Heart left ventricle (tissue), 16 donors: Measurements from ENCODE around the gene SLC2A4. TPM values are rescaled to one million over a fixed set of nuclear protein-coding genes. Genes with fewer than 3 reads are reported as not detected.
"Not testable (repeated sequence)": the region's sequence is repeated elsewhere in the genome, so short reads cannot be mapped to it uniquely, and the experiment has no call there.

Experiments used
- ATAC-seq, 4 donors: fragments of 200-7000 bp; cut with Tn5 transposase; one replicate each; pipeline ENCODE4 v1.9.1; 2020 to 2022; ENCODE audit warnings: moderate library complexity in 4 of 4, mild to moderate bottlenecking in 3 of 4, moderate number of reproducible peaks in 1 of 4
- DNase-seq, 5 donors: peaks; one replicate each; pipeline ENCODE4 v3.0.0-alpha.2; 2020
- H3K27ac ChIP-seq, 12 donors: fragments of 200-600 bp; sonication (generic) in 4 of 12; one replicate each; pipeline versions ENCODE4 v1.5.0 to v1.8.0; 2016 to 2022; ENCODE audit warnings: mild to moderate bottlenecking in 2 of 12
- H3K27me3 ChIP-seq, 9 donors: fragments of 200-600 bp; sonication (generic) in 2 of 9; one replicate each; pipeline versions ENCODE4 v1.5.1 to v1.8.0; 2016 to 2022; ENCODE audit warnings: mild to moderate bottlenecking in 3 of 9
- H3K36me3 ChIP-seq, 9 donors: fragments of 200-600 bp; sonication (generic) in 2 of 9; one replicate each; pipeline versions ENCODE4 v1.5.0 to v1.8.0; 2018 to 2022; ENCODE audit warnings: mild to moderate bottlenecking in 2 of 9
- H3K4me1 ChIP-seq, 12 donors: fragments of 200-600 bp; sonication (generic) in 4 of 12; one replicate each; pipeline versions ENCODE4 v1.5.0 to v1.8.0; 2016 to 2022; ENCODE audit warnings: mild to moderate bottlenecking in 3 of 12
- H3K4me3 ChIP-seq, 12 donors: fragments of 200-600 bp; sonication (generic) in 4 of 12; one replicate each; pipeline versions ENCODE4 v1.5.0 to v1.8.0; 2017 to 2022; ENCODE audit warnings: mild to moderate bottlenecking in 9 of 12, moderate library complexity in 4 of 12
- H3K9me3 ChIP-seq, 12 donors: fragments of 200-600 bp; sonication (generic) in 4 of 12; one replicate each; pipeline versions ENCODE4 v1.5.0 to v1.8.0; 2016 to 2022; ENCODE audit warnings: mild to moderate bottlenecking in 1 of 12
- CTCF ChIP-seq, 12 donors: fragments of 200-600 bp; sonication (generic) in 4 of 12; IDR thresholded peaks; one replicate each; pipeline versions ENCODE4 v1.5.0 to v1.8.0; 2018 to 2022; ENCODE audit warnings: antibody characterized with exemption in 12 of 12, mild to moderate bottlenecking in 5 of 12
- POLR2A ChIP-seq, 2 donors: fragments of 450-650 bp; IDR thresholded peaks; one replicate each; pipeline ENCODE4 v1.6.1; 2017; ENCODE audit warnings: antibody characterized with exemption in 2 of 2, mild to moderate bottlenecking in 2 of 2, moderate library complexity in 2 of 2
- WGBS, 4 donors: extraction: QIAGEN DNeasy Blood & Tissue Kit in 2 of 4; methylation state at CpG; one replicate each; pipeline versions ENCODE4 v1.1.5 to v1.1.7; 2013 to 2018; 5-methylcytosine and 5-hydroxymethylcytosine counted together
- intact Hi-C, 10 donors: fragments of 100-400 bp; cut with DNase I; formaldehyde crosslinking; loops; one replicate each; pipeline versions ENCODE4 v1.11.1 to v1.14.2; 2022
- polyA plus RNA-seq, 2 donors: library from polyadenylated mRNA; stranded (reverse); fragments of 200-250 nt; gene quantifications; one replicate each; pipeline ENCODE4 v1.2.3, GENCODE V29; 2013
- total RNA-seq, 9 donors: library from RNA; depleted of rRNA in 2 of 9; stranded (reverse); fragments of >200 nt in 2 of 9; fragmentation: NEBNext Ultra II Directional in 3 of 9; extraction: Animal tissue kit (Norgen Biotek cat#: 25700) in 3 of 9; gene quantifications; one replicate each; pipeline versions ENCODE4 v1.1.0 to v1.2.4, GENCODE V29; 2016 to 2023
- donor health status: ischemic (EF 13 %, LVEDD 7.1; RV severe dilation, severe dysfunction).
- donor health status: healthy with polysubstance abuse.
- donor health status: DM: no; HTN: yes; CAD: no.
- donor health status: DM: no; HTN: no; CAD: no.
- donor health status: ischemic (EF 25% LVEDD 6.9; RV normal size, moderate dysfunction).
- donor health status: ischemic (EF 25% LVEDD 5.7; RV mildly dilated, moderate dysfunction).
- donor health status: healthy.
- donor health status: DM: yes; HTN: yes; CAD: no.
- donor health status: ischemic (EF 35%, LVEDD 5.7; RV mildly dilated, moderate dysfunction).
- donor health status: nonischemic (EF 11% LVEDD 7.7; RV severe dilation, severe dysfunction).
- donor health status: DM: yes; HTN: yes; CAD: no.
- donor health status: PGD.
- donor health status: ischemic (EF 29% LVEDD 5.4; RV normal size, mild dysfunction).
- donor health status: nonischemic (EF 23%, LVEDD 6.1; RV moderate dilation, normal function).

The SLC2A4 gene
- total and polyA plus RNA-seq, 11 donors: 48.5 to 184 (median 157) TPM

- peak overlapping the region; percentile 67 to 95 (median 90) for H3K4me3 ChIP-seq
- peaks cover 0 to 24% (median 16%) of the 10 kb centered on the region in 12 donors for H3K4me1 ChIP-seq
- peak; percentile 66 to 77 (median 72) for ATAC-seq
- H3K9me3 ChIP-seq: no peaks in the 10 kb centered on the region
- TF ChIP-seq CTCF (IDR thresholded peaks at IDR 0.05) (no peak), POLR2A (IDR thresholded peaks at IDR 0.05) (no peak)
- DNase-seq: peak; percentile 79 to 86 (median 83)
- H3K27ac ChIP-seq: peak overlapping the region; percentile 81 to 97 (median 90)
- intact Hi-C loops: loop anchor here in 2 of 10 donors (1.0 to 2.0 kb wide), 2 partner anchors 20 to 21 kb away; no protein-coding TSS in a partner anchor
- peaks cover 0 to 14% (median 0%) of the 10 kb centered on the region in 9 donors for H3K27me3 ChIP-seq
- H3K36me3 ChIP-seq: peaks cover 0 to 18% (median 15%) of the 10 kb centered on the region in 9 donors
- WGBS, 4 donors: 0 to 1% (median 0%) methylated on average over 27 to 34 of the region's 34 CpGs
Observed at GRCh38 chr17:7329997-7330637, 48.6 kb downstream of the SLC2A4 start.

DNA sequence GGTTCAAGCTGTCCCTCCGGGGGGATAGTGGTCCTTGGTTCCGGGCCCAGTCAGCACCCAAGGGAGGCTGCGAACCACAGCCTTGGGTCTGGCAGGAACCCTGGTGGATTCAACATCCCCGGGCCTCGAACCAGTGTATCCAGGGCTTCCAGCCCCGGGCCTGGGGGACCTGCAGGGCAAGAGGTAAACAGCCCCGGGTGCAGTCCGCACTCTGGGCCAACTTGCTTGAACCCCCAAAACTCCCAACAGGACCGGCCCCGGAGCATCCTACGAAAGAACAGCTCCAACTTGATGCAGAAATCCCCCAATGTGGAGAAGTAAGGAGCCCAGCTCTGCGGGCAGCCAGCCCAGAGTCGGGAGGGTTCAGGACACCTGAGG, 49.1 kb downstream of the SLC2A4 start:
- Histone ChIP-seq H3K4me1 (peaks cover 0 to 24% (median 16%) of the 10 kb centered on the region in 12 donors), H3K27me3 (peaks cover 0 to 19% (median 0%) of the 10 kb centered on the region in 9 donors), H3K36me3 (peaks cover 0 to 13% (median 11%) of the 10 kb centered on the region in 9 donors), H3K27ac (peak overlapping the region in 11 of 12 donors; percentile 81 to 97 (median 90)), H3K4me3 (peak overlapping the region; percentile 67 to 95 (median 90)), H3K9me3 (no peaks in the 10 kb centered on the region)
- intact Hi-C loops: loop anchor here in 1 of 10 donors (1.0 kb wide), 1 partner anchor 20 kb away; no protein-coding TSS in a partner anchor
- DNase-seq (no peak), ATAC-seq (no peak)
- WGBS, 4 donors: 58 to 96% (median 67%) methylated on average over 6 to 13 of the region's 13 CpGs
- TF ChIP-seq POLR2A (IDR thresholded peaks at IDR 0.05) (no peak), CTCF (IDR thresholded peaks at IDR 0.05) (no peak)

GRCh38 chr17:7332111-7332510, 50.6 kb downstream of the SLC2A4 start:
- H3K27ac ChIP-seq: peak overlapping the region in 1 of 12 donors; percentile 37
- ATAC-seq (no peak), DNase-seq (no peak)
- WGBS, 4 donors: 47 to 59% (median 56%) methylated on average over 7 of the region's 7 CpGs
- H3K4me3 ChIP-seq: no peak overlapping the region
- peaks cover 0 to 33% (median 16%) of the 10 kb centered on the region in 12 donors for H3K4me1 ChIP-seq
- intact Hi-C loops: no loop called here
- H3K27me3 ChIP-seq: peaks cover 0 to 34% (median 0%) of the 10 kb centered on the region in 9 donors
- TF ChIP-seq CTCF (IDR thresholded peaks at IDR 0.05): no peak
- no peaks in the 10 kb centered on the region for H3K9me3 ChIP-seq
- H3K36me3 ChIP-seq: no peaks in the 10 kb centered on the region

DNA sequence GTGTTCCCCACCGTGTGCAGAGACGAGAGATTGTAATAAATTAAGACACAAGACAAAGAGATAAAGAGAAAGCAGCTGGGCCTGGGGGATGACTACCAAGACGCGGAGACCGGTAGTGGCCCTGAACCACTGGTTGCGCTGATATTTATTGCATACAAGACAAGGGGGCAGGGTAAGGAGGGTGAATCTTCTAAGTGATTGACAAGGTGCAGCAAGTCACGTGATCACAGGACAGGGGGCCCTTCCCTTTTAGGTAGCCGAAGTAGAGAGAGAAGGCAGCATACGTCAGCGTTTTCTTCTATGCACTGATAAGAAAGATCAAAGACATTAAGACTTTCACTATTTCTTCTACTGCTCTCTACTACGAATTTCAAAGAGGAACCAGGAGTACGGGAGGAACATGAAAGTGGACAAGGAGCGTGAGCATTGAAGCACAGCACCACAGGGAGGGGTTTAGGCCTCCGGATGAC, 51.1 kb downstream of the SLC2A4 start:
- H3K36me3 ChIP-seq, intact Hi-C loops, H3K4me3 ChIP-seq, DNase-seq, H3K9me3 ChIP-seq, ATAC-seq: not testable (repeated sequence)
- H3K27me3 ChIP-seq: peaks cover 0 to 35% (median 0%) of the 10 kb centered on the region in 9 donors
- peak overlapping the region in 1 of 12 donors; percentile 37 for H3K27ac ChIP-seq
- 46 to 52% (median 48%) methylated on average over 14 of the region's 14 CpGs for WGBS, 4 donors
- peaks cover 0 to 39% (median 16%) of the 10 kb centered on the region in 12 donors for H3K4me1 ChIP-seq
